HCT116 (cell line): ENCODE data around the gene LAMA4. TPM values are rescaled to one million over a fixed set of nuclear protein-coding genes. Genes with fewer than 3 reads are reported as not detected.

Experiments used
- ATAC-seq: fragments of 200-7000 bp; cut with Tn5 transposase; 2 replicates; pipeline ENCODE4 v1.9.1; 2020; ENCODE audit warnings: mild to moderate bottlenecking, moderate library complexity
- BruUV-seq: library from RNA; stranded (reverse); fragments of 400-500 nt; replicated peaks from 2 replicates; lab custom pipeline; 2021; lab: Mats Ljungman, UMichigan
- CTCF ChIA-PET: fragments of 300-600 bp; sonication (Branson Sonifier 250); formaldehyde crosslinking; loops from one replicate; lab custom pipeline; 2021; ENCODE audit warnings: antibody characterized with exemption; lab: Charles Lee
- POLR2A ChIA-PET: fragments of 300-600, 350-600 bp; sonication (Branson Sonifier 250); formaldehyde crosslinking; loops from one replicate; lab custom pipeline; 2021; ENCODE audit warnings: antibody characterized with exemption; lab: Charles Lee
- RAD21 ChIA-PET, 2 experiments: fragments of 300-600 bp; sonication (Branson Sonifier 250); formaldehyde crosslinking; loops; one replicate each; lab custom pipeline; 2023; ENCODE audit warnings: low total read pairs in 2 of 2; ENCODE audit not compliant: uncharacterized antibody in 2 of 2, unreplicated experiment in 2 of 2, low non-redundant PET in 1 of 2; lab: Charles Lee
- DNase-seq: peaks from one replicate; pipeline ENCODE4 v3.0.0-alpha.2; 2010; ENCODE audit warnings: low read depth, low spot score
- H2AFZ ChIP-seq: fragments of 200-600 bp; shearing (Covaris generic), sonication (generic); 2 replicates; pipeline ENCODE4 v1.6.1; 2017; ENCODE audit warnings: low read depth, mixed run types, mixed read lengths, antibody characterized with exemption, low read length; ENCODE audit not compliant: poor library complexity, severe bottlenecking
- H3K27ac ChIP-seq: 2 replicates; pipeline ENCODE4 v1.5.1; 2012; ENCODE audit warnings: low read depth, low read length
- H3K27me3 ChIP-seq: fragments of 200-600 bp; sonication (generic); 2 replicates; pipeline ENCODE4 v1.6.1; 2016; ENCODE audit warnings: mixed run types, low read length, mixed read lengths; ENCODE audit not compliant: insufficient read depth
- H3K36me3 ChIP-seq, 2 experiments: fragments of 200-500 bp in 1 of 2; fragments of 200-600 bp in 1 of 2; sonication (Bioruptor generic) in 1 of 2; sonication (generic) in 1 of 2; 2 replicates each; pipeline versions ENCODE4 v1.5.1 to v1.6.1; 2014 to 2016; ENCODE audit warnings: low read length in 2 of 2, inconsistent platforms in 1 of 2, mixed read lengths in 1 of 2, mixed run types in 1 of 2; ENCODE audit not compliant: insufficient read depth in 2 of 2, control insufficient read depth in 1 of 2
- H3K4me1 ChIP-seq, 2 experiments: fragments of 200-600 bp in 1 of 2; sonication (generic) in 1 of 2; 2 replicates each; pipeline versions ENCODE4 v1.5.1 to v1.6.1; 2012 to 2017; ENCODE audit warnings: low read length in 2 of 2, inconsistent platforms in 1 of 2, mild to moderate bottlenecking in 1 of 2, mixed read lengths in 1 of 2, mixed run types in 1 of 2, moderate library complexity in 1 of 2; ENCODE audit not compliant: insufficient read depth in 2 of 2, control insufficient read depth in 1 of 2
- H3K4me2 ChIP-seq: fragments of 200-600 bp; sonication (generic); 2 replicates; pipeline ENCODE4 v1.6.1; 2017; ENCODE audit warnings: mixed run types, low read length, mixed read lengths
- H3K4me3 ChIP-seq, 2 experiments: fragments of 200-600 bp in 1 of 2; sonication (generic) in 1 of 2; replicated peaks in 1 of 2; 2 replicates each; pipeline ENCODE4 v1.5.1; 2011 to 2016; ENCODE audit warnings: low read length in 2 of 2, control low read depth in 1 of 2, low read depth in 1 of 2, mild to moderate bottlenecking in 1 of 2, mixed read lengths in 1 of 2, mixed run types in 1 of 2
- H3K79me2 ChIP-seq: fragments of 200-600 bp; sonication (generic); 2 replicates; pipeline ENCODE4 v1.6.1; 2017; ENCODE audit warnings: mild to moderate bottlenecking, mixed run types, low read length, moderate library complexity, mixed read lengths; ENCODE audit not compliant: insufficient read depth
- H3K9ac ChIP-seq: fragments of 200-600 bp; sonication (generic); 2 replicates; pipeline ENCODE4 v1.6.1; 2016; ENCODE audit warnings: low read length, mixed read lengths
- H3K9me2 ChIP-seq: fragments of 200-600 bp; sonication (generic), shearing (Covaris generic); 2 replicates; pipeline ENCODE4 v1.6.1; 2017; ENCODE audit warnings: mixed run types, mild to moderate bottlenecking, moderate library complexity; ENCODE audit not compliant: insufficient read depth
- H3K9me3 ChIP-seq, 2 experiments: fragments of 200-500 bp in 1 of 2; fragments of 200-600 bp in 1 of 2; sonication (Bioruptor generic) in 1 of 2; sonication (generic) in 1 of 2; 2 replicates each; pipeline ENCODE4 v1.6.1; 2014 to 2017; ENCODE audit warnings: low read length in 2 of 2, mixed read lengths in 2 of 2, inconsistent platforms in 1 of 2, low read depth in 1 of 2, mild to moderate bottlenecking in 1 of 2, mixed run types in 1 of 2, moderate library complexity in 1 of 2; ENCODE audit not compliant: control insufficient read depth in 1 of 2, insufficient read depth in 1 of 2
- H4K20me1 ChIP-seq: fragments of 200-600 bp; sonication (generic), shearing (Covaris generic); 2 replicates; pipeline ENCODE4 v1.6.1; 2017; ENCODE audit warnings: mixed run types, mild to moderate bottlenecking, moderate library complexity; ENCODE audit not compliant: insufficient read depth
- CBX3 ChIP-seq: IDR thresholded peaks from 2 replicates; pipeline ENCODE4 v1.6.1; 2012; ENCODE audit warnings: low read depth
- CEBPB ChIP-seq: IDR thresholded peaks from 2 replicates; pipeline ENCODE4 v1.6.1; 2012; ENCODE audit warnings: low read depth
- EGR1 ChIP-seq: IDR thresholded peaks from 2 replicates; pipeline ENCODE4 v1.6.1; 2012; ENCODE audit warnings: low read depth
- EZH2phosphoT487 ChIP-seq: fragments of 200-600 bp; IDR thresholded peaks from 2 replicates; pipeline ENCODE4 v1.6.1; 2018; ENCODE audit warnings: antibody characterized with exemption, borderline replicate concordance
- FOSL1 ChIP-seq: IDR thresholded peaks from 2 replicates; pipeline ENCODE4 v1.6.1; 2012; ENCODE audit warnings: low read depth
- POLR2AphosphoS5 ChIP-seq: IDR thresholded peaks from 2 replicates; pipeline ENCODE4 v1.6.1; 2011; ENCODE audit warnings: mild to moderate bottlenecking, low read depth, low read length, moderate library complexity
- RAD21 ChIP-seq: IDR thresholded peaks from 2 replicates; pipeline ENCODE4 v1.6.1; 2012; ENCODE audit warnings: low read depth, mild to moderate bottlenecking
- SIN3A ChIP-seq: IDR thresholded peaks from 2 replicates; pipeline ENCODE4 v1.6.1; 2012; ENCODE audit warnings: low read depth
- ZFX ChIP-seq: fragments of 450-650 bp; IDR thresholded peaks from 2 replicates; pipeline ENCODE4 v1.6.1; 2017
- ZNF274 ChIP-seq: fragments of 200-500 bp; sonication (Bioruptor generic); IDR thresholded peaks from 2 replicates; pipeline ENCODE4 v1.6.1; 2014; ENCODE audit warnings: mild to moderate bottlenecking, low read depth, low read length, inconsistent platforms
- intact Hi-C: fragments of 100-400 bp; cut with micrococcal nuclease; formaldehyde crosslinking; loops from 2 replicates; pipeline ENCODE4 v1.10.0; 2022
- total RNA-seq: library from RNA; stranded (reverse); gene quantifications from one replicate; pipeline ENCODE4 v1.2.1, GENCODE V29; 2021; ENCODE audit not compliant: unreplicated experiment
- TF ChIP-seq, protein P1 (sequence below): IDR thresholded peaks from 2 replicates; pipeline ENCODE4 v1.6.1; 2011; ENCODE audit warnings: mild to moderate bottlenecking, low read length, moderate library complexity; ENCODE audit not compliant: insufficient replicate concordance; ENCODE audit errors: extremely low read depth

Gene LAMA4
- total RNA-seq, 1 experiment from 2014 or later = 2.2 TPM

DNA sequence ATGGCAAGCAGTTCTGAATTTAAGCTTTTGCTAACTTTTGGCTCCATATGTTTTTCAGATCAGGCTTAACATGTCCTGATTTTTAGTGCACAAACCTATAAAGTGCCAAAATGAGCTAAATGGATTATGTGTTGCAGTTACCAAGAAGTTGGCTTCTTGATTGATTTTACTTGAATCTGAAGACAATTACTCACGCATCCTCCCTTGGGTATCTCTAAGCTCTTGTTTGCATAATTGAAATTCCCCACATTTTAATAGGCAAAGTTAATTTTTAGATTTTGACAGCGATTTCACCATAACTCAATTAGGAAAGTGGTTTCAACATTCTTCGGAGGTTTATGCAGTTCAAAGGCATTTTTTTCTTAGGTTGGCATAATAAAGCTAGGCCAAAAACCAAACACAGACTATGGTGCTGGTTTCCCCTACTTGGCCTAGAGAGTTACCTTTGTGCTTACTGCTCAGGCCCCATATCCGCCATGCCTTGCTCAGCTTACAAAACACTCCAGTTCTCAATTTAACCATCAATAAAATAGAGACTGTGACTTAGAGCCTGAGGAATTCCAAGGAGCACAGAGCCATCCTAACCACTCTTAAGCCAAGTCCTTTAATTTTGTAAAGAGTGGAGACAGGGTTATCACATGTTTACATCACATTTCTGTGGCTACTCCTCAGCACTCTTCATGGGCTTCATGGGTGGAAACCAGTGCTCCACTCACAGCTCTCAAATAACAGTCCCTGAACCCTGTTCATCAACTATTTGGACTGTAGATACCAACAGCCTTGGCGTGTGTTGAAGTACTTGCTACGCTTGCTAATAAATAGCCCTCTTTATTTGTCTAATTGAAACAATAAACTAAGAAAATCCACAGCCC is 32.1 kb downstream of the LAMA4 start:
- Histone ChIP-seq H4K20me1 (no peaks in the 10 kb centered on the region), H3K36me3 (no peaks in the 10 kb centered on the region), H3K9me3 (no peaks in the 10 kb centered on the region)
- TF ChIP-seq EGR1 (no peak), CBX3 (no peak), FOSL1 (no peak), EZH2phosphoT487 (no peak), RAD21 (no peak), ZNF274 (no peak), ZFX (no peak), POLR2AphosphoS5 (no peak), SIN3A (no peak), CEBPB (no peak)
- TF ChIP-seq, protein P1, sequence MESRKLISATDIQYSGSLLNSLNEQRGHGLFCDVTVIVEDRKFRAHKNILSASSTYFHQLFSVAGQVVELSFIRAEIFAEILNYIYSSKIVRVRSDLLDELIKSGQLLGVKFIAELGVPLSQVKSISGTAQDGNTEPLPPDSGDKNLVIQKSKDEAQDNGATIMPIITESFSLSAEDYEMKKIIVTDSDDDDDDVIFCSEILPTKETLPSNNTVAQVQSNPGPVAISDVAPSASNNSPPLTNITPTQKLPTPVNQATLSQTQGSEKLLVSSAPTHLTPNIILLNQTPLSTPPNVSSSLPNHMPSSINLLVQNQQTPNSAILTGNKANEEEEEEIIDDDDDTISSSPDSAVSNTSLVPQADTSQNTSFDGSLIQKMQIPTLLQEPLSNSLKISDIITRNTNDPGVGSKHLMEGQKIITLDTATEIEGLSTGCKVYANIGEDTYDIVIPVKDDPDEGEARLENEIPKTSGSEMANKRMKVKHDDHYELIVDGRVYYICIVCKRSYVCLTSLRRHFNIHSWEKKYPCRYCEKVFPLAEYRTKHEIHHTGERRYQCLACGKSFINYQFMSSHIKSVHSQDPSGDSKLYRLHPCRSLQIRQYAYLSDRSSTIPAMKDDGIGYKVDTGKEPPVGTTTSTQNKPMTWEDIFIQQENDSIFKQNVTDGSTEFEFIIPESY = no peak
- TF ChIP-seq, all 23 proteins: peak for 0
- ChIA-PET POLR2A (no interaction called here), CTCF (no interaction called here), RAD21 (interaction anchor here in 1 of 2 experiments (0.7 kb wide), 1 partner anchor 135 kb away, joined by 3 read pairs; the partner anchor contains the start of gene TUBE1)
- no peak overlapping the region for H3K27ac ChIP-seq
- intact Hi-C loops = no loop called here
- no peak overlapping the region for H2AFZ ChIP-seq
- DNase-seq (no peak), ATAC-seq (no peak)
- no peaks in the 10 kb centered on the region for H3K79me2 ChIP-seq
- H3K9me2 ChIP-seq = no peaks in the 10 kb centered on the region
- peaks cover 0 to 7% of the 10 kb centered on the region in 2 experiments; a peak in 2 of 4 replicates for H3K4me1 ChIP-seq
- BruUV-seq = no TSS peak
- no peak overlapping the region for H3K9ac ChIP-seq
- H3K4me3 ChIP-seq = no peak overlapping the region
- H3K27me3 ChIP-seq = no peaks in the 10 kb centered on the region
- no peak overlapping the region for H3K4me2 ChIP-seq
